A549 (cell line): ENCODE results near the gene PREPL.

ENCODE experiments used
- CHD2 ChIP-seq: fragments of 150-350 bp; IDR thresholded peaks from 2 replicates; pipeline ENCODE4 v1.6.1; 2014; ENCODE audit warnings: low read length; ENCODE audit not compliant: partially characterized antibody
- CHD4 ChIP-seq: fragments of 200-600 bp; sonication (generic); IDR thresholded peaks from 2 replicates; pipeline ENCODE4 v1.6.1; 2016; ENCODE audit warnings: antibody characterized with exemption, mild to moderate bottlenecking, borderline replicate concordance
- EP300 ChIP-seq, 2 experiments: fragments of >200 bp; sonication (Bioruptor Twin); formaldehyde crosslinking; IDR thresholded peaks; 2 replicates in 1 of 2; 3 replicates in 1 of 2; pipeline ENCODE4 v1.6.1; 2016 to 2017
- HOXB13 ChIP-seq: fragments of 250-450 bp; sonication (Bioruptor Pico); IDR thresholded peaks from 2 replicates; pipeline ENCODE4 v1.5.0; 2020; ENCODE audit warnings: low read depth, mild to moderate bottlenecking, moderate library complexity
- JUN ChIP-seq, 2 experiments: fragments of >200 bp; sonication (Bioruptor Twin); formaldehyde crosslinking; IDR thresholded peaks; 2 replicates in 1 of 2; 3 replicates in 1 of 2; pipeline ENCODE4 v1.6.1; 2016 to 2017
- POLR2A ChIP-seq: IDR thresholded peaks from 2 replicates; pipeline ENCODE4 v1.6.1; 2012; ENCODE audit warnings: mild to moderate bottlenecking, low read length
- RAD21 ChIP-seq, 2 experiments: fragments of >200 bp in 1 of 2; sonication (Bioruptor Twin) in 1 of 2; formaldehyde crosslinking in 1 of 2; IDR thresholded peaks in 1 of 2; conservative IDR thresholded peaks in 1 of 2; 2 replicates in 1 of 2; 3 replicates in 1 of 2; pipeline ENCODE4 v1.6.1; 2012 to 2018; ENCODE audit warnings: inconsistent platforms in 1 of 2
- RFX5 ChIP-seq: fragments of 450-650 bp; IDR thresholded peaks from 2 replicates; pipeline ENCODE4 v1.7.1; 2014; ENCODE audit warnings: antibody characterized with exemption, mild to moderate bottlenecking, moderate library complexity
- TFCP2L1 ChIP-seq: fragments of 250-450 bp; sonication (Bioruptor Pico); IDR thresholded peaks from 2 replicates; pipeline ENCODE4 v1.5.0; 2021; ENCODE audit warnings: mild to moderate bottlenecking
- TF ChIP-seq, protein P1 (sequence below): fragments of >200 bp; sonication (Bioruptor Twin); formaldehyde crosslinking; IDR thresholded peaks from 3 replicates; pipeline ENCODE4 v1.5.1; 2016
- TF ChIP-seq, protein P2 (sequence below): fragments of 200-600 bp; sonication (generic); IDR thresholded peaks from 2 replicates; pipeline ENCODE4 v1.6.1; 2016; ENCODE audit warnings: antibody characterized with exemption, mild to moderate bottlenecking, moderate library complexity
- TF ChIP-seq, protein P3 (sequence below): fragments of 150-350 bp; IDR thresholded peaks from 2 replicates; pipeline ENCODE4 v1.6.1; 2014; ENCODE audit warnings: low read depth, mild to moderate bottlenecking, low read length

DNA sequence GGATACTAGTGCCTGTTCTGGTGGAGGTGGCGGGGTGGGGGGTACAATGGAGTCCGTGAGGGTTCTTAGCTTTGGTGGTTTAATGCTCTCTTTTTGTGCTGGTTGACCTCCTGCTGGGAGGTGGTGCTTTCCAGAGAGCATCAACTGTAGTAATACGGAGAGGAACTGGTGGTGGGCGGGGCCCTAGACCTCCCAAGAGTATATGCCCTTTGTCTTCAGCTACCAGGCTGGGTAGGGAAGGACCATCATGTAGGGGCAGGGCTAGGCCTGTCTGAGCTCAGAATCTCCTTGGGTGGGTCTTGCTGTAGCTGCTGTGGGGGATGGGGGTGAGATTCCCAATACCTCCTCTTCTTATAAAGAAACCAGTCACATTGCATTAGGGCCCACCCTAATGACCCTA lies 27.6 kb upstream of the PREPL start:
- TF ChIP-seq, protein P1, sequence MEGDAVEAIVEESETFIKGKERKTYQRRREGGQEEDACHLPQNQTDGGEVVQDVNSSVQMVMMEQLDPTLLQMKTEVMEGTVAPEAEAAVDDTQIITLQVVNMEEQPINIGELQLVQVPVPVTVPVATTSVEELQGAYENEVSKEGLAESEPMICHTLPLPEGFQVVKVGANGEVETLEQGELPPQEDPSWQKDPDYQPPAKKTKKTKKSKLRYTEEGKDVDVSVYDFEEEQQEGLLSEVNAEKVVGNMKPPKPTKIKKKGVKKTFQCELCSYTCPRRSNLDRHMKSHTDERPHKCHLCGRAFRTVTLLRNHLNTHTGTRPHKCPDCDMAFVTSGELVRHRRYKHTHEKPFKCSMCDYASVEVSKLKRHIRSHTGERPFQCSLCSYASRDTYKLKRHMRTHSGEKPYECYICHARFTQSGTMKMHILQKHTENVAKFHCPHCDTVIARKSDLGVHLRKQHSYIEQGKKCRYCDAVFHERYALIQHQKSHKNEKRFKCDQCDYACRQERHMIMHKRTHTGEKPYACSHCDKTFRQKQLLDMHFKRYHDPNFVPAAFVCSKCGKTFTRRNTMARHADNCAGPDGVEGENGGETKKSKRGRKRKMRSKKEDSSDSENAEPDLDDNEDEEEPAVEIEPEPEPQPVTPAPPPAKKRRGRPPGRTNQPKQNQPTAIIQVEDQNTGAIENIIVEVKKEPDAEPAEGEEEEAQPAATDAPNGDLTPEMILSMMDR, result no peak
- TF ChIP-seq CHD2 (no peak), CHD4 (no peak), JUN (IDR thresholded peaks at IDR 0.05) (no peak), RFX5 (no peak), POLR2A (no peak), EP300 (IDR thresholded peaks at IDR 0.05) (no peak), TFCP2L1 (CRISPR knock-in tag) (no peak), HOXB13 (CRISPR knock-in tag) (no peak), RAD21 (conservative IDR thresholded peaks at IDR 0.05 in 1 of 2, IDR thresholded peaks at IDR 0.05 in 1 of 2) (no peak)
- TF ChIP-seq, protein P2, sequence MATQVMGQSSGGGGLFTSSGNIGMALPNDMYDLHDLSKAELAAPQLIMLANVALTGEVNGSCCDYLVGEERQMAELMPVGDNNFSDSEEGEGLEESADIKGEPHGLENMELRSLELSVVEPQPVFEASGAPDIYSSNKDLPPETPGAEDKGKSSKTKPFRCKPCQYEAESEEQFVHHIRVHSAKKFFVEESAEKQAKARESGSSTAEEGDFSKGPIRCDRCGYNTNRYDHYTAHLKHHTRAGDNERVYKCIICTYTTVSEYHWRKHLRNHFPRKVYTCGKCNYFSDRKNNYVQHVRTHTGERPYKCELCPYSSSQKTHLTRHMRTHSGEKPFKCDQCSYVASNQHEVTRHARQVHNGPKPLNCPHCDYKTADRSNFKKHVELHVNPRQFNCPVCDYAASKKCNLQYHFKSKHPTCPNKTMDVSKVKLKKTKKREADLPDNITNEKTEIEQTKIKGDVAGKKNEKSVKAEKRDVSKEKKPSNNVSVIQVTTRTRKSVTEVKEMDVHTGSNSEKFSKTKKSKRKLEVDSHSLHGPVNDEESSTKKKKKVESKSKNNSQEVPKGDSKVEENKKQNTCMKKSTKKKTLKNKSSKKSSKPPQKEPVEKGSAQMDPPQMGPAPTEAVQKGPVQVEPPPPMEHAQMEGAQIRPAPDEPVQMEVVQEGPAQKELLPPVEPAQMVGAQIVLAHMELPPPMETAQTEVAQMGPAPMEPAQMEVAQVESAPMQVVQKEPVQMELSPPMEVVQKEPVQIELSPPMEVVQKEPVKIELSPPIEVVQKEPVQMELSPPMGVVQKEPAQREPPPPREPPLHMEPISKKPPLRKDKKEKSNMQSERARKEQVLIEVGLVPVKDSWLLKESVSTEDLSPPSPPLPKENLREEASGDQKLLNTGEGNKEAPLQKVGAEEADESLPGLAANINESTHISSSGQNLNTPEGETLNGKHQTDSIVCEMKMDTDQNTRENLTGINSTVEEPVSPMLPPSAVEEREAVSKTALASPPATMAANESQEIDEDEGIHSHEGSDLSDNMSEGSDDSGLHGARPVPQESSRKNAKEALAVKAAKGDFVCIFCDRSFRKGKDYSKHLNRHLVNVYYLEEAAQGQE, result no peak
- TF ChIP-seq, protein P3, sequence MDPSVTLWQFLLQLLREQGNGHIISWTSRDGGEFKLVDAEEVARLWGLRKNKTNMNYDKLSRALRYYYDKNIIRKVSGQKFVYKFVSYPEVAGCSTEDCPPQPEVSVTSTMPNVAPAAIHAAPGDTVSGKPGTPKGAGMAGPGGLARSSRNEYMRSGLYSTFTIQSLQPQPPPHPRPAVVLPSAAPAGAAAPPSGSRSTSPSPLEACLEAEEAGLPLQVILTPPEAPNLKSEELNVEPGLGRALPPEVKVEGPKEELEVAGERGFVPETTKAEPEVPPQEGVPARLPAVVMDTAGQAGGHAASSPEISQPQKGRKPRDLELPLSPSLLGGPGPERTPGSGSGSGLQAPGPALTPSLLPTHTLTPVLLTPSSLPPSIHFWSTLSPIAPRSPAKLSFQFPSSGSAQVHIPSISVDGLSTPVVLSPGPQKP, result no peak
